Testis (tissue), 2 donors: ENCODE data around the gene FAM98C.

Experiments
- CTCF ChIP-seq, 3 experiments: fragments of 450-650 bp in 2 of 3; fragments of 200-600 bp in 1 of 3; sonication (generic) in 1 of 3; IDR thresholded peaks; one replicate each; pipeline ENCODE4 v1.5.1; 2016 to 2019; ENCODE audit warnings: antibody characterized with exemption in 3 of 3, mild to moderate bottlenecking in 2 of 3, moderate library complexity in 1 of 3
- POLR2A ChIP-seq: fragments of 450-650 bp; IDR thresholded peaks from one replicate; pipeline ENCODE4 v1.6.1; 2017; ENCODE audit warnings: antibody characterized with exemption, mild to moderate bottlenecking, moderate library complexity

- no peak for TF ChIP-seq CTCF (IDR thresholded peaks at IDR 0.05)
- TF ChIP-seq POLR2A = no peak
Measured at GRCh38 chr19:38358071-38358470, 44.8 kb upstream of the FAM98C start.
